Stimulated activated CD8-positive, alpha-beta memory T cell treated with anti-CD3 and anti-CD28 coated beads, Interleukin-2, amount 100 ng/mL, for 1 hour (primary cell): ENCODE measurements around the gene SLC39A7.
"Not testable (repeated sequence)": the region's sequence is repeated elsewhere in the genome, so short reads cannot be mapped to it uniquely, and the experiment has no call there.

Source experiments
- DNase-seq, 2 donors: peaks; one replicate each; pipeline ENCODE4 v3.0.0-alpha.2; 2020; ENCODE audit warnings: low read depth in 2 of 2

SLC39A7 gene

DNA sequence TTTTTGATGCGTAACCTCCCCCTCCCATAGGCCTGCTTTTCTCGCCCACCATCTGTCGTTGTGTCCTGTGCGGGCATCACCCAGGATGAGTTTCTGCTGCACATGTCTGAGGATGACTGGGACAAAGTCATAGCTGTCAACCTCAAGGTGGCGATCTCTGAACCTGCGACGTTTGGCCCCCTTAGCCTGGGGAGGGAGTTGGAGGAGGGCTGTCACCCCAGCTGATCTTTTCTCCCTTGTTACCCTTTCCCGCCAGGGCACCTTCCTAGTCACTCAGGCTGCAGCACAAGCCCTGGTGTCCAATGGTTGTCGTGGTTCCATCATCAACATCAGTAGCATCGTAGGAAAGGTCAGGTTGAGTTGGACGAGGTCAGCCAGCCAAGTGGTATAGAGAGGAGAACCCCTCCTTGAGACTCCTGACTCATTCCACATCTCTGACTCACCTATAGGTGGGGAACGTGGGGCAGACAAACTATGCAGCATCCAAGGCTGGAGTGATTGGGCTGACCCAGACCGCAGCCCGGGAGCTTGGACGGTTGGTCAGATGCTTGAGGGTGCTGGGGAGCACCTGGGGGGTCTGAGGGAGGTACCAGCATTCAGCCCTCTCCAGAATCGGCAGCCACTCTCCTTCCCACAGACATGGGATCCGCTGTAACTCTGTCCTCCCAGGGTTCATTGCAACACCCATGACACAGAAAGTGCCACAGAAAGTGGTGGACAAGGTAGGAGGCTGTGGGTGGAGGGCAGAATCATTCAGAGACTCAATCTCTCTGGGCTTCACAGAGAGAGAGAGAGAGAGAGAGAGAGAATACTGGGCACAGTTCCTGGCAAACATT lies 4.7 kb downstream of the SLC39A7 start:
- DNase-seq, result no peak

DNA sequence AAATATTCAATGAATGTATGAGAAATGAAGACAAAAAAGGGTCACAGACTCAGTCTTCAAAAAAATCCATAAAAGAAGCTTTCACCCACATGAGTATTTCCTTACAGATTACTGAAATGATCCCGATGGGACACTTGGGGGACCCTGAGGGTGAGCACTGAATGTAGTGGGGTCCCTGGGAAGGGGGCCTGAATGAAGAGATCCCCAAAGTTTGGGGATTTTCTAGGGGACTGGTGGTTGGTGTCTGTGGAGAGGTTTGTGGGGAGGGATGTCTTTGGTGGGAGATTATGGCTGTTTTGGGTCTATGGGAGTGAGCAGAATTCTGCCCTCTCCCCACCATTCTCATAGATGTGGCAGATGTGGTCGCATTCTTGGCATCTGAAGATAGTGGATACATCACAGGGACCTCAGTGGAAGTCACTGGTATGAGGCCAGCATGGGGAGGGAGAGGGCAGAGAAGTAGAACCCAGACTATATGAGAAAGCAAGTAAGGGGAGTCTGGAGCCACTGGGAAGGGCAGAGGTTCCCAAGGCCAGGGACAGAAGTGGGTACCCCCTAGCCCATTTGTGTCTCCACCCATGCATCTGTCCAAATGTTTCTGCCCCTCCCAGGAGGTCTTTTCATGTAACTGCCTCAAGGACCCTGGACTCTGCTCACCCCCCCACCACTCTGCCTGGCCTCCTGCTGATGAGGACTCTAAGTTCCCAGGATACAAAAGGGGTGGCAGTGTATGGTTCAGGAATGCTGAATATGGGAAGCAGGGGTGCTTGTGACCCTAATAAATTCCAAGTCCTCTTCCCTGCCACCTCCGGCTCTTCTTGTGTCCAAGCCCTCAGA lies 5.6 kb downstream of the SLC39A7 start:
- no peak for DNase-seq

DNA sequence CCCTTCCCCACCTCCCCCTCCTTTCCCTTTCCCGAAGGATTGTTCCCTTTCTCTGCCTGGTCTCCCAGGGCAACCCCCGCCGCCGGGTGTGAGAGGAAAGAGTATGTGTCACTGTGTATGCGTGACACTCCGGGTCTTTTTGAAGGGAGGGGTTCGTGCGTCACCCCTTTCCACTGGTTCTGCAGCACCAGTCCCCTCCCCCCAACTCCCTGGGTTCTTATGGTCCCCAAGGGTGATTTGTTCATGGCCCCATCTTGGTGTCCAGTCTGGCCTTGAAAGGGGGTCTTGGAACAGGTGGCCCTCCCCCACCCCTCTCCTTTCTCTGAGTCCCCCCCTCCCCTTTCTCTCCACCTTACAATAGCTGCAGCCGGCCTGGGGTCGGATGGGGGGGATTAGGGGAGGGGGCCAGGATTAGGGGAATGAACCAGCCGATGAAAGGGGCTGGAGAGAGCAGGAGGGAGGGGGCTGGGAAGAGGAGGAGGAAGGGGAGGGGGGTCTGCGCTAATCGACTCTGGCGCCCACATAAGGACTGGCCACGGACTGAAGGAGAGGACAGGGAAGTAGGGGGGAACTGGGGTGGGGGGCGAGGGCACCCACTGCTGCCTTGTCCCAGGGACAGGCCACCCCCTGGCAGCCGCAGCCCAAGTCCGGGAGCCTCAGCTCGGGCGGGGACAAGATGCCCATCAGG lies 6.3 kb downstream of the SLC39A7 start:
- no peak for DNase-seq

DNA sequence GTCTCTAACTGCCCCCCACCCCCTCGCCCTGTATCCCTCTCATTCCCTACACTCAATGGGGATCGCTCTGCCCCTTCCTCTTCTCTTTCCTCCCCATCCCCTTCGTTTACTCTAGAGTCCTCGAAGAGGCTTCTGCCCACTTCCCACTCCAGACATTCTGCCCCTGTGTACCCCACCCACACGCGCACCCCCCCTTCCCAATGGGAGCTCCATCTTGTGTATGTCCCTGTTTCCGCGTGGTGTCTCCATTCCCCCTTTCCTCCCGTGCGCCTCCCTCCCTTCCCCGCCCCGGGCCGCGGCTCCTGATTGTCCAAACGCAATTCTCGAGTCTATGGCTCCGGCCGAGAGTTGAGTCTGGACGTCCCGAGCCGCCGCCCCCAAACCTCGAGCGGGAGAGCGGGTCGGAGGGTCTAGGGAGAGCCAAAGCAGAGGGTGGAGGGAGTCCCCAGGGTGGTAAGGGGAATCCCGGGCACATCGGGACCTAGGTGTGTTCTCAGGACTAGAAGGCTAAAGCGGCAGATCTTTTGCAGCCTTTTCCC lies 7.0 kb downstream of the SLC39A7 start:
- no peak for DNase-seq

DNA sequence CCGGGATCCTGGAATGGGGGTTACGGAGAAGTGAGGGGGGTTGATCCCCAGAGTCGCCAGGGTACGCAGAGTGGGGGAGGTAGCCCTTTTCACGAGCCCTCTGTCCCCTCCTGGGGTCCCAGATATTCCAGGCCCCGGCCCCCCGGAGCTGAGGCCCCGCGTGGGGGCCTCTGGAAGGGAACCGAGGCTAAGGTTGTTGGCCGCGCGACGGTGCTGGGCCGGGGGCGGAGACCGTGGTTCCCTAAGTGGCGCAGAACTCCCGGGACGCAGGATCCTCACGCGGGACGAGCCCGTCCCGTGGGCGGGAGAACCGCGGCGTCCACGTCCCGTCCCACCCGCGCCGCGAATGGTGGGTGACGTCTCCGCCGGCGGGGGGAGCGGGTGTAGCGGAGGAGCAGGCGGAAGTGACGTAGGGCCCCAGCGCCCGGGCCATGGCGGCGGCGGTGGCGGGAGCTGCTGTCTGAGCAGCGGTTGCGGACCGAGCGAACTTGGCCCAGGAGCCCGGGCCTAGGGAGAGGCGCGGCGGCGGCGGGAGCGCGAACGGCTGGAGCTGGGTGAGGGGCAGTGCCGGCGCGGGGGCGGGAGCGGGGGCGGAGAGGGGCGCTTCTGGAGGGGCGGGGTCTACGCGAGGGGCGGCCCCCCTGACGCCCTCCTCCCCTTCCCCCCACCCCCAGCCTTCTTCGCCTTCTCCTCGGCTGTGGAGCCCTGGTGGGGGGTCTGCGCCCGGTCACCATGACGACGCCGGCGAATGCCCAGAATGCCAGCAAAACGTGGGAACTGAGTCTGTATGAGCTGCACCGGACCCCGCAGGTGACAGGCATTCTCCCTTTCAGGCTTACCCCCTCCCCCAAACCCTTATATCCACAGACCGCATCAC lies 7.7 kb downstream of the SLC39A7 start, which contains the start of gene RING1:
RING1 (plus strand) TSS at position 410 of the 877 bp plus-strand sequence; CDS start at position 733, 323 bp downstream.
- peak; percentile 66 to 79 for DNase-seq

DNA sequence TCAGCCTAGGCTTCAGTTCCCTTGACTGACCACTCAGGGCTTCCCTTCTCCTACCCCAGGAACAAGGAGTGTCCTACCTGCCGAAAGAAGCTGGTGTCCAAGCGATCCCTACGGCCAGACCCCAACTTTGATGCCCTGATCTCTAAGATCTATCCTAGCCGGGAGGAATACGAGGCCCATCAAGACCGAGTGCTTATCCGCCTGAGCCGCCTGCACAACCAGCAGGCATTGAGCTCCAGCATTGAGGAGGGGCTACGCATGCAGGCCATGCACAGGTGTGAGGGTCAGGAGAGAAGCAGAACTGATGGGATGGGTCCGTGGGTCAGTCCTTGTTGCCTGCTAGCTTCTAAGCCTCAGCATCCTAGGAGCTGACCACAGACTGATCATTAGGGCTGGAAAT lies 9.2 kb downstream of the SLC39A7 start:
- DNase-seq, result no peak

DNA sequence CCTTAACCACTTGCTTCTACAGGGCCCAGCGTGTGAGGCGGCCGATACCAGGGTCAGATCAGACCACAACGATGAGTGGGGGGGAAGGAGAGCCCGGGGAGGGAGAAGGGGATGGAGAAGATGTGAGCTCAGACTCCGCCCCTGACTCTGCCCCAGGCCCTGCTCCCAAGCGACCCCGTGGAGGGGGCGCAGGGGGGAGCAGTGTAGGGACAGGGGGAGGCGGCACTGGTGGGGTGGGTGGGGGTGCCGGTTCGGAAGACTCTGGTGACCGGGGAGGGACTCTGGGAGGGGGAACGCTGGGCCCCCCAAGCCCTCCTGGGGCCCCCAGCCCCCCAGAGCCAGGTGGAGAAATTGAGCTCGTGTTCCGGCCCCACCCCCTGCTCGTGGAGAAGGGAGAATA lies 10.5 kb downstream of the SLC39A7 start:
- no peak for DNase-seq

DNA sequence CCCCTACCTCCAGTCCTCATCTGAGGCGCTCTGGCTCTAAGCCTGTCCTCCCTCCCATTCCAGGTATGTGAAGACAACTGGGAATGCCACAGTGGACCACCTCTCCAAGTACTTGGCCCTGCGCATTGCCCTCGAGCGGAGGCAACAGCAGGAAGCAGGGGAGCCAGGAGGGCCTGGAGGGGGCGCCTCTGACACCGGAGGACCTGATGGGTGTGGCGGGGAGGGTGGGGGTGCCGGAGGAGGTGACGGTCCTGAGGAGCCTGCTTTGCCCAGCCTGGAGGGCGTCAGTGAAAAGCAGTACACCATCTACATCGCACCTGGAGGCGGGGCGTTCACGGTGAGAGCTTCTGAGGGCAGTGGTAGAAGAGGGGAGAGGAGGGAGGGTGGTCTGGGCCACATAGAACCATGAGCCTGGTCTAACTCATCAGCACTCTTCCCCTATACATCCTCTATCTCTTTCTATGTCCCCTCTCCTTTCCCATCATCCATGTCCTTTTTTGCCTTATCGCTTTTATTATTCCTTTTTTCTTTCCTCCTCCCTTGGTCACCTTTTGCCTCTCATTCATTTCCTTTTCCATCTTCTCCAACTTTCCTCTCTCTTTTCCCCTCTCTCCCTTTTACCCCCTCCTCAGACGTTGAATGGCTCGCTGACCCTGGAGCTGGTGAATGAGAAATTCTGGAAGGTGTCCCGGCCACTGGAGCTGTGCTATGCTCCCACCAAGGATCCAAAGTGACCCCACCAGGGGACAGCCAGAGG lies 11.2 kb downstream of the SLC39A7 start:
- no peak for DNase-seq

DNA sequence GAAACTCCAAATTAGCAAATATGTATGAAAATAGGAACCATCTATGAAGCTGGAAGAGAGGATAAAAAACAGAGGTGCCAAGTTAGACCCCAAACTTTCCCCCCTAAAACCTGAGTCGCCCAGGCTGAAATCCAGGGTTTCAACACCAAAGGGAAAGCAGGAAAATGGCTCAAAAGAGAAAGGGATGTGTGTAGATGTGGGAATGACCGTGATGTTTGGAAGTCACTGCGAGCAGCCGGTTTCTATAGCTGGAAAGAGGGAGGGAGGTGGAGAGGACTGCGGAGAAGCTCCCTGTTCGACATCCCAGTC lies 12.1 kb downstream of the SLC39A7 start:
- DNase-seq, result no peak

DNA sequence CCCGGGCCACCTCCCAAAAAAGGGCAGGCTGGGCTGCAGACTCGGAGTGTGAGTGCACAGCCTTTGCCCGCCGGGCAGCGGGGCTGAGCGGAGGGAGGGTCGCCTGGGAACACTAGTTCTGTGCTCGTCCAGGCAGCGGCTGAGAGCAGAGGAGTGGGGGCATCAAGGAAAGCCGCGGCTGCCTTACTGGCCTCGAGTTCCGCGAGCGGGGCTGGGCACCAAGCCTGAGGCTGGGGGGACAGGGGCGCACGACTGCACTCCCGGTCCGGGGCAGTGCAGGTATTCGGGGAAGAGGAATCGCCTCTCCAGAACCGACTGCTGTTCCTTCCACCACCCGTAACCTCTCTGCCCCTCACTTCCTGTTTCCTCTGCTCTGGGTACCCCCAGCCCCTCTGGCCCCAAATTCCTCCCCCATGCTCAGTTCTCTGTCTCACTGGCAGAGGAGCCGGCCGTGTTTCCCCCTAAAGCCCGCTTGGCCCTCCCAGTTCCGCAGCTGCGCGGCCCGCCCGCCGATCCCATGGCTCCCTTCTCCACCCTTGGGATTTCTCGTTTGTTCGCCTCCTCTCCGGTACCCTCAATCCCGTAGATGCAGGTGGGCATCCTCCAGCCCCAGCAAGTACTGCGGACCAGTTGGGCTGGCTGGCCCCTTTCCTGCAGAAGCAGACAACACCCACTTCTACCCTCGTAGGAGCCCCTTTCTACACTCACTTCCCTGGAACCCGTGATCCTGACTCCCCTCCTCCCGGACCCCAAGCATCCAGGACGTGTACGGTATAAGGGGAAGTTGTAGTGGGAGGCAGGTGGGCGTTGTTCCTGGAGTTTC lies 12.7 kb downstream of the SLC39A7 start:
- DNase-seq, result no peak

DNA sequence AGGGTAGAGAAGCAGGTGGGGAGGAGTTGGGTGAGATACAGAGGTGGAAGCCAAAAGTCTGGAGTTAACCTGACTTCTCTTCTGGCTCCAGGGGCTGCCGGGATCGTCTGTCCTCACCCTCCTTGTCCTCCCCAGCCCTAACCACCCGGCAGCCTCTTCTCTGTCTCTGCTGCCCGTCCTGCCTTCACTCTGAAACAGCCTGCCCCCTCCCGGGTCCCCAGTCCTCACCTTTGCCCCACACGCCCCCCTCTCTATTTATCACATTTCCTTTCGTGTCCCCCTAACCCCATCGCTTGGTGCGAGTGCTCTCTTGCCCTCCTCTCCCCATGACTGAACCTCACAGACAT lies 13.3 kb downstream of the SLC39A7 start:
- DNase-seq, result no peak

DNA sequence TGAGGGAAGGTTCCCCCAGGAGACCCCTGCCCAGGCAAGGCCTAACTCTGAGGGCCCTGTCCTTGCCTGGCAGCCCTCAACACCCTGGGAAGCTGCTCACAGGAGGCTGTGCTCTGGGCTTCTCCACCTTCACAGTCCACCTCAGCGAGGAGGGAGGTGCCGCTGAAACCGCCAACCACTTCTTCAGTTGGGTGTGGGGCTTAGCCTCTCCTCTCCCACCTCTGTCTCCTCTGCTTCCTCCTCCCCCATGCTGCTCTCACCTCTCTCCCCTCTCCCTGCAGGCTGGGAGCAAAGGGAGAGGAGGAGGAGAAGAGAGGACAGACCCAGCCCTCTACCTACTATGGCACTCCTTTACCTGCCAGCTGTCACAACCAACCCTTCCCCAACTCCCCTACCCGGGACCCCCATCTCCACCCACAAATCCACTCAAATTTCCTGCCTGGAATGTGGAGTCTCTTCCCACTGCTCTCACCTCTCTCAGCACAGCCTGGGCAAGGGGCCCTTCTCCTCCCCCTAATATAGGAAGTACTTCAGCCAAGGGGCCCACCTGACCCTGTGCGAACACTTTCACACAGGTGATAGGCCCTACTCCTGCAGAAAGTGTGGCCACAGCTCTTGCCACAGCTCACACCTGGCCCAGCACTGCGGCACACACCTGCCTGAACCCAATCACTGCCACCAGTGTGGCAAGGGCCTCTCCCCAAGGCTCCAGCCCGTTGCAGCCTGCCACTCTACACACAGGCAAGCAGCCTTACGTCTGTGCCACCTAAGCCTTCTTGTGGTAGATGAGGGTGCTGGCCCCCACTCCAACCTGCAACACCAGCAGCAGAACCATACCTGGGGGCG lies 14.8 kb downstream of the SLC39A7 start:
- no peak for DNase-seq

DNA sequence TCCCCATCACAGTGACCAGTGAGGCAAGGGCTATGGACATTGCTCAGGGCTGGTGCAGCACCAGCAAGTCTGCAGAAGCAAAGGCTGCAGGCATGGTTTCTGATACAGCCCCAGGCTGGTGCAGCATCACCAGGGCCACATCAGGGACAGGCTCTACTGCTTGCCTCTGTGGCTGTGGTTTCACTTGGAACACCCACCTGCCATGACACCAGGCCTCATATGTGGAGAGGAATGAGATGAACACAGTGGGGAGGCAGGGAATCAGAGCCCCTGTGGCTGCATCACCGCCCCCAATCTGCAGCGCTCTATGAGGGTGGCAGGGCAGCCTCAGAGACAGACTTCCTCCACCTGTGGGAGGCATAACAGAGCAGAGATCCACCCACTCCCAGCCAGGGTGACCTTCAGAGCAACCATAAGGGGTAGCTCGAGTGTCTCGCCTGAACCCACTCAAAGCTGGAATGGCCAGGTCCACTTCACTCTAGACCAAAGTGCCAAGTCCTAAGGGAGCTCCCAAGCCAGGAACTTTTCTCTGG lies 15.5 kb downstream of the SLC39A7 start:
- DNase-seq, result no peak

DNA sequence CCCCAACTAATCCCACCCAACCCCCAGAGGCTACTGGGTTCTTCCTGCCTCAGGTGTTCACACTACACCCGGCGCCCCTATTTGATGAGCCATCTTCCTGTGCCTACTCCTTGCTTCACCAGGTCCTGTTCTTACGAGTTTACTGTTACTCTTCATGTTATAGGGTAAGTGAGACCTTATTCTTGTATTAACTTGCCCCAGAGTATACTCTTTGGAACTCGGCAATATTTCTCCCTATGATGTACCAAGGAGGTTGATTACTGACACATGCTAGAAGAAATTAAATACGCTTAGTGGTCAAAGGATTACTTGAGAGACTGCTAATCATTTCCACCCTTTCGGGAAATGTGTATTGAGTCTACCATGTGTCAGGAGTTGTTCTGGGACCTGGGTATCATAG lies 16.6 kb downstream of the SLC39A7 start:
- no peak for DNase-seq

DNA sequence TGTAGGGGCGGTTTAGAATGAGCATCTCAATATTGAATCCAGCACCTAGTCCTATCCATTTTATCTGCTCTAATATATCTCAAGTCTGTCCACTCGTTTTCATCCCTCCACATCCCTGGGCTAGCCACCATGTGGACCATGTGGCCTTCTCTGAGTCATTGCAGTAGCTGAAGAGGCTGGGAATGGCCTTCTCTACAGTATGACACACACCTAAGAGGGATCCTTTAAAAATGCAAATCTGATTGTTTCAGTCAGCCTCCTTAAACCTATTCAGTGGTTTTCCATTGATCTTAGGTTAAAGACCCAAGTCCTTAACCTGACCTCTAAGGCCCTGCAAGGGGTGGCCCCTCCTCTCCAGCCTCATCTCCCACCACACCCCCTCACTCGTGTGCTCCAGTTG lies 17.0 kb downstream of the SLC39A7 start:
- no peak for DNase-seq

DNA sequence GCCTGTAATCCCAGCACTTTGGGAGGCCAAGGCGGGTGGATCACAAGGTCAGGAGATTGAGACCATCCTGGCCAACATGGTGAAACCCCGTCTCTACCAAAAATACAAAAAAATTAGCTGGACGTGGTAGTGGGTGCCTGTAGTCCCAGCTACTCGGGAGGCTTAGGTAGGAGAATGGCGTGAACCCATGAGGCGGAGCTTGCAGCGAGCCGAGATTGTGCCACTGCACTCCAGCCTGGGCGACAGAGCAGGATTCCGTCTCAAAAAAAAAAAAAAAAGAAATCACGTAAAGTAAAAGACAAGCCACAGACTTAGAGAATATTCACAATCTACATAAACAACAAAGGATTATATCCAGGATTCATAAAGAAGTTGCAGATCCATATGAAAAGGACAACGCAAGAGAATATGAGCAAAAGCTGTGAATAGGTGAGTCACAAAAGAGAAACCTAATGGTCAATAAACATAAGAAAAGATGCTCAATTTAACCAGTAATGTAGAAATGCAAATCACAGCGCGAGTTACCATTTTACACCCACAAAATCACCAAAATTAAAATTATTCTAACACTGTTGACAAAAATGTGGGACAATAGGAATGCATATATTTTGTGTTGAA lies 25.9 kb downstream of the SLC39A7 start:
- not testable (repeated sequence) for DNase-seq

DNA sequence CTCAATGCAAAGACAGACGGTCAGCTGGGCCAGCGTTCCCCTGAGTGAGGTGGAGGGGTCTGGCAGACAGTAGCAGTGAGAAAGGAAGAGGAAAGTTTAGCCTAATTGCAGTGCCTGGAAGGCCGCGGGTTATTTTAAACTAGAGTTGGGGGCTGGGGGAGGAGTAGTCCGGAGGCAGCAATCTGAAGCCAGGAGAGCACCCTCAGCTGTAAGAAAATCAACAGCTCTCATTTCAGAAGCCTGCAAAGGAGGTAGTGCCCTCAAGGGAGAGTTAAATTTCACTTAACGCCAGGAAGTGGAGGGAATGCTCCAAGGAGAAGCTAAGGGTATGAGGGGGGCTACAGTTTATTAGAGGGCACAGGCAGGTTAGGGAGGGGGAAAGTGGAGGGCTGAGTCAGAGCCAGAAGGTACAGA lies 34.6 kb downstream of the SLC39A7 start:
- no peak for DNase-seq

DNA sequence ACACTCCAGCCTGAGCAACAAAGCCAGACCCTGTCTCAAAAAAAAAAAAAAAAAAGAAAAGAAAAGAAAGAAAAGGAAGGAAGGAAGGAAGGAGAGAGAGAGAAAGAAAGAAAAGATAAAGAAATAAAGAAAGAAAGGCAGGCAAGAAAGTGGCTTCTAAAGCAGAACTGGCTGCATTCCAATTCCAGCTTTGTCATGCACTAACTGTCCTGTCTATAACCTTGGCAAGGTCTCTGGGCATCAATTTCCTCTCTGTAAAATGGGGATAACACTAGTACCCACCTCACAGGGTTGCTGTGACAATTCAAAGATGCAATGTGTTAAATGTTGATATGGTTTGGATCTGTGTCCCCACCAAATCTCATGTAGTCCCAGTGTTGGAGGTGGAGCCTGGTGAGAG lies 35.7 kb downstream of the SLC39A7 start:
- no peak for DNase-seq
